HG03442 (cell line): ENCODE measurements around the gene IDH1.
"Not testable (repeated sequence)": the region's sequence is repeated elsewhere in the genome, so short reads cannot be mapped to it uniquely, and the experiment has no call there.

Experiments
- ATAC-seq: cut with Tn5 transposase; IDR thresholded peaks from one replicate; pipeline ENCODE4 v1.9.1; 2021; ENCODE audit warnings: mild to moderate bottlenecking, moderate library complexity; ENCODE audit not compliant: unreplicated experiment

Gene IDH1

GRCh38 chr2:208222351-208222750 lies 32.5 kb downstream of the IDH1 start:
- ATAC-seq = no peak

- ATAC-seq = not testable (repeated sequence)
These were observed 33.0 kb downstream of the IDH1 start for GRCh38 chr2:208221873-208222272.

GRCh38 chr2:208210688-208211451 lies 44.0 kb downstream of the IDH1 start:
- no peak for ATAC-seq

GRCh38 chr2:208208335-208209085 lies 46.4 kb downstream of the IDH1 start:
- no peak for ATAC-seq

GRCh38 chr2:208207769-208208168 lies 47.1 kb downstream of the IDH1 start:
- ATAC-seq = no peak

GRCh38 chr2:208204166-208204565 lies 50.7 kb downstream of the IDH1 start:
- ATAC-seq = no peak

- ATAC-seq = no peak
These were observed 59.3 kb downstream of the IDH1 start for GRCh38 chr2:208195531-208195930.

- ATAC-seq = no peak
These were observed 62.1 kb downstream of the IDH1 start for GRCh38 chr2:208192611-208193236.

- ATAC-seq = no peak
These were observed 64.9 kb downstream of the IDH1 start, which contains the start of gene C2orf80 for GRCh38 chr2:208189810-208190503. C2orf80 (minus strand) TSS chr2:208190030; CDS start chr2:208186986, 3,044 bp downstream.

- no peak for ATAC-seq
These were observed 65.6 kb downstream of the IDH1 start for GRCh38 chr2:208189069-208189809.

GRCh38 chr2:208186893-208187292 lies 68.0 kb downstream of the IDH1 start:
- no peak for ATAC-seq

- no peak for ATAC-seq
These were observed 68.4 kb downstream of the IDH1 start for GRCh38 chr2:208186465-208186864.
